ENCODE data around the gene LCLAT1.

GRCh38 chr2:30580391-30580790 is 133.3 kb downstream of the LCLAT1 start:
- TF ChIP-seq CTCF (IDR thresholded peaks at IDR 0.05; ENCODE audit: insufficient read depth, low read length) (no peak), POLR2AphosphoS5 (IDR thresholded peaks at IDR 0.05; ENCODE audit: low read depth) (no peak)

Data from HL-60 (cell line).